Endothelial cell of umbilical vein (primary cell): ENCODE data around the gene SNORC. TPM values are rescaled to one million over a fixed set of nuclear protein-coding genes. Genes with fewer than 3 reads are reported as not detected.

Source experiments
- BruUV-seq: library from RNA; stranded (reverse); fragments of 400-500 nt; replicated peaks from 2 replicates; lab custom pipeline; 2021; lab: Mats Ljungman, UMichigan
- CTCF ChIA-PET: fragments of 300-600, 350-600 bp; sonication (Branson Sonifier 250); formaldehyde crosslinking; loops from one replicate; lab custom pipeline; 2021; ENCODE audit warnings: antibody characterized with exemption, inconsistent platforms; lab: Charles Lee
- POLR2A ChIA-PET: fragments of 300-600, 350-600 bp; sonication (Branson Sonifier 250); formaldehyde crosslinking; loops from one replicate; lab custom pipeline; 2021; ENCODE audit warnings: antibody characterized with exemption, inconsistent platforms; lab: Charles Lee
- DNase-seq: peaks from one replicate; pipeline ENCODE4 v3.0.0-alpha.2; 2011; ENCODE audit warnings: low read depth, low spot score
- FAIRE-seq: peaks from 2 replicates; lab custom pipeline; 2011; peaks lifted over from hg19 to GRCh38; lab: Jason Lieb, UNC
- H2AFZ ChIP-seq: 2 replicates; pipeline ENCODE4 v1.6.0; 2012; ENCODE audit warnings: low read depth, low read length, control low read depth, inconsistent platforms
- H3K27ac ChIP-seq: 2 replicates; pipeline ENCODE4 v1.5.1; 2011; ENCODE audit warnings: low read depth, mild to moderate bottlenecking, control low read depth, low read length, moderate library complexity; ENCODE audit not compliant: insufficient read depth
- H3K27me3 ChIP-seq, 2 experiments: 2 replicates each; pipeline versions ENCODE4 v1.6.0 to v1.6.1; 2011; ENCODE audit warnings: low read length in 2 of 2, mixed read lengths in 1 of 2; ENCODE audit not compliant: control insufficient read depth in 2 of 2, insufficient read depth in 2 of 2
- H3K36me3 ChIP-seq, 2 experiments: 2 replicates in 1 of 2; 3 replicates in 1 of 2; pipeline ENCODE4 v1.5.1; 2011; ENCODE audit warnings: low read length in 2 of 2, mild to moderate bottlenecking in 1 of 2, moderate library complexity in 1 of 2; ENCODE audit not compliant: control insufficient read depth in 2 of 2, insufficient read depth in 2 of 2; ENCODE audit errors: extremely low read depth in 1 of 2
- H3K4me1 ChIP-seq: 3 replicates; pipeline ENCODE4 v1.5.1; 2011; ENCODE audit warnings: mild to moderate bottlenecking, low read length; ENCODE audit not compliant: control insufficient read depth, insufficient read depth; ENCODE audit errors: extremely low read depth
- H3K4me2 ChIP-seq: 2 replicates; pipeline ENCODE4 v1.6.1; 2011; ENCODE audit warnings: low read length, control low read depth, mixed read lengths; ENCODE audit not compliant: insufficient read depth
- H3K4me3 ChIP-seq, 3 experiments: fragments of 200-600 bp in 1 of 3; sonication (generic), shearing (Covaris generic) in 1 of 3; replicated peaks in 1 of 3; 2 replicates each; pipeline ENCODE4 v1.5.1; 2011 to 2016; ENCODE audit warnings: control low read depth in 3 of 3, low read length in 3 of 3, mild to moderate bottlenecking in 2 of 3, inconsistent platforms in 1 of 3, low read depth in 1 of 3, moderate library complexity in 1 of 3; ENCODE audit not compliant: insufficient read depth in 1 of 3
- H3K79me2 ChIP-seq: 2 replicates; pipeline ENCODE4 v1.6.0; 2012; ENCODE audit warnings: low read length, inconsistent platforms; ENCODE audit not compliant: control insufficient read depth, insufficient read depth
- H3K9ac ChIP-seq: replicated peaks from 2 replicates; pipeline ENCODE3; 2011; ENCODE audit warnings: low read length, control low read depth; ENCODE audit not compliant: insufficient read depth; ENCODE audit errors: extremely low read depth
- H3K9me1 ChIP-seq: replicated peaks from 3 replicates; pipeline ENCODE4 v1.6.0; 2011; ENCODE audit warnings: mild to moderate bottlenecking, low read length; ENCODE audit not compliant: control insufficient read depth, insufficient read depth; ENCODE audit errors: extremely low read depth
- H3K9me3 ChIP-seq: replicated peaks from 2 replicates; pipeline ENCODE4 v1.5.1; 2012; ENCODE audit warnings: low read length, inconsistent platforms; ENCODE audit not compliant: control insufficient read depth, insufficient read depth
- H4K20me1 ChIP-seq: replicated peaks from 2 replicates; pipeline ENCODE3; 2011; ENCODE audit warnings: mild to moderate bottlenecking, low read length; ENCODE audit not compliant: control insufficient read depth, insufficient read depth; ENCODE audit errors: extremely low read depth
- CTCF ChIP-seq, 2 donors: IDR thresholded peaks; 1 replicate in 1 of 2; 2 replicates in 1 of 2; pipeline ENCODE4 v1.5.1; 2011; ENCODE audit warnings: low read length in 2 of 2, mild to moderate bottlenecking in 2 of 2, moderate library complexity in 2 of 2, control low read depth in 1 of 2, inconsistent platforms in 1 of 2, low read depth in 1 of 2; ENCODE audit not compliant: insufficient read depth in 1 of 2; ENCODE audit errors: extremely low read depth in 1 of 2
- EZH2 ChIP-seq: IDR thresholded peaks from 2 replicates; pipeline ENCODE4 v1.6.1; 2012; ENCODE audit warnings: borderline replicate concordance, low read depth, mild to moderate bottlenecking, moderate library complexity, low read length, inconsistent platforms; ENCODE audit not compliant: severe bottlenecking
- FOS ChIP-seq: IDR thresholded peaks from 2 replicates; pipeline ENCODE4 v1.6.1; 2011; ENCODE audit warnings: mild to moderate bottlenecking, low read length, moderate library complexity, borderline replicate concordance; ENCODE audit not compliant: insufficient read depth
- GATA2 ChIP-seq: IDR thresholded peaks from 2 replicates; pipeline ENCODE4 v1.7.0; 2011; ENCODE audit warnings: low read depth, mild to moderate bottlenecking, moderate library complexity, mixed read lengths, low read length; ENCODE audit not compliant: insufficient read length, insufficient read depth
- JUN ChIP-seq: IDR thresholded peaks from 2 replicates; pipeline ENCODE4 v1.6.1; 2011; ENCODE audit warnings: borderline replicate concordance, low read depth; ENCODE audit not compliant: insufficient read length, insufficient read depth
- MAX ChIP-seq: IDR thresholded peaks from 2 replicates; pipeline ENCODE4 v1.6.1; 2011; ENCODE audit not compliant: insufficient read depth, insufficient read length
- MYC ChIP-seq: IDR thresholded peaks from one replicate; pipeline ENCODE4 v1.6.1; 2011; ENCODE audit warnings: mild to moderate bottlenecking, low read depth, low read length
- POLR2A ChIP-seq: IDR thresholded peaks from 2 replicates; pipeline ENCODE4 v1.6.1; 2012; ENCODE audit warnings: low read depth, mild to moderate bottlenecking, control low read depth, low read length
- POLR2AphosphoS5 ChIP-seq: IDR thresholded peaks from 2 replicates; pipeline ENCODE4 v1.6.1; 2012; ENCODE audit warnings: low read depth, mild to moderate bottlenecking, control low read depth, low read length, moderate library complexity; ENCODE audit not compliant: insufficient read depth
- dilution Hi-C: fragments of 300-500 bp; cut with MboI; formaldehyde crosslinking; loops from one replicate; pipeline ENCODE4 v1.15.0; 2019; ENCODE audit warnings: low sequenced_read_pairs; ENCODE audit not compliant: extremely low pct_ligation_motif_present
- intact Hi-C: fragments of 100-400 bp; cut with micrococcal nuclease; formaldehyde crosslinking; loops from one replicate; pipeline ENCODE4 v1.10.0; 2022
- polyA plus RNA-seq, 4 experiments: library from polyadenylated mRNA; depleted of rRNA in 3 of 4; stranded (reverse) in 3 of 4; unstranded in 1 of 4; fragments of >200 nt; gene quantifications; 2 replicates each; pipeline versions ENCODE4 v1.2.1 to v1.2.3, GENCODE V29; 2011 to 2012; ENCODE audit warnings: missing spikeins in 1 of 4
- total RNA-seq: library from RNA; stranded (reverse); gene quantifications from 2 replicates; pipeline ENCODE4 v1.2.3, GENCODE V29; 2021

SNORC gene
- total and polyA plus RNA-seq, 2 donors (not counting 3 experiments of a cell fraction or from before 2014, with no cell fraction given), result 1.4 to 4.0 TPM

- TF ChIP-seq EZH2, result no peak
- no peak for TF ChIP-seq JUN
- H3K36me3 ChIP-seq, result peaks cover 9 to 13% of the 10 kb centered on the region in 2 experiments
Observed at GRCh38 chr2:232829988-232830387, 40.1 kb upstream of the SNORC start.

GRCh38 chr2:232831496-232831895 lies 38.6 kb upstream of the SNORC start:
- H3K9me1 ChIP-seq, result no peaks in the 10 kb centered on the region
- no peak overlapping the region for H2AFZ ChIP-seq
- POLR2A ChIA-PET, result no interaction called here
- H4K20me1 ChIP-seq, result peaks cover 2% of the 10 kb centered on the region
- FAIRE-seq, result no peak
- H3K79me2 ChIP-seq, result no peaks in the 10 kb centered on the region
- no peaks in the 10 kb centered on the region for H3K27me3 ChIP-seq
- no peaks in the 10 kb centered on the region for H3K9me3 ChIP-seq
- DNase-seq, result no peak
- no peak overlapping the region for H3K4me3 ChIP-seq
- peaks cover 9 to 13% of the 10 kb centered on the region in 2 experiments for H3K36me3 ChIP-seq
- TF ChIP-seq POLR2AphosphoS5 (no peak), POLR2A (no peak), GATA2 (no peak), JUN (no peak), EZH2 (no peak), CTCF (IDR thresholded peaks at IDR 0.05; ENCODE audit: extremely low read depth in 1 of 2, insufficient read depth in 1 of 2, low read depth in 1 of 2, low read length in 2 of 2) (no peak), MYC (no peak), MAX (no peak), FOS (no peak)
- intact Hi-C loops, result no loop called here
- BruUV-seq, result no TSS peak
- dilution Hi-C loops, result no loop called here
- CTCF ChIA-PET, result no interaction called here
- H3K27ac ChIP-seq, result no peak overlapping the region
- H3K9ac ChIP-seq, result no peak overlapping the region
- H3K4me2 ChIP-seq, result no peak overlapping the region
- peaks cover 10% of the 10 kb centered on the region for H3K4me1 ChIP-seq

More at GRCh38 chr2:232829988-232830387, 40.1 kb upstream of the SNORC start:
- Histone ChIP-seq H3K9me3 (no peaks in the 10 kb centered on the region), H3K4me3 (no peak overlapping the region), H3K4me1 (no peaks in the 10 kb centered on the region), H2AFZ (no peak overlapping the region), H4K20me1 (peaks cover 2% of the 10 kb centered on the region), H3K9ac (no peak overlapping the region), H3K4me2 (no peak overlapping the region), H3K27me3 (no peaks in the 10 kb centered on the region), H3K27ac (no peak overlapping the region), H3K9me1 (no peaks in the 10 kb centered on the region), H3K79me2 (no peaks in the 10 kb centered on the region)
- ChIA-PET CTCF (interaction anchor here (1.9 kb wide), 1 partner anchor 199 kb away, joined by 4 read pairs; no protein-coding TSS in a partner anchor), POLR2A (no interaction called here)
- intact Hi-C loops (no loop called here), dilution Hi-C loops (no loop called here)
- DNase-seq, result no peak
- no peak for FAIRE-seq
- BruUV-seq, result no TSS peak
